Hippocampal formation (tissue), 2 donors: ENCODE measurements around the gene RAB31.

Experiments
- DNase-seq, 2 donors: peaks; one replicate each; lab custom pipeline; 2025; lab: John Stamatoyannopoulos, UW

The RAB31 gene

DNA sequence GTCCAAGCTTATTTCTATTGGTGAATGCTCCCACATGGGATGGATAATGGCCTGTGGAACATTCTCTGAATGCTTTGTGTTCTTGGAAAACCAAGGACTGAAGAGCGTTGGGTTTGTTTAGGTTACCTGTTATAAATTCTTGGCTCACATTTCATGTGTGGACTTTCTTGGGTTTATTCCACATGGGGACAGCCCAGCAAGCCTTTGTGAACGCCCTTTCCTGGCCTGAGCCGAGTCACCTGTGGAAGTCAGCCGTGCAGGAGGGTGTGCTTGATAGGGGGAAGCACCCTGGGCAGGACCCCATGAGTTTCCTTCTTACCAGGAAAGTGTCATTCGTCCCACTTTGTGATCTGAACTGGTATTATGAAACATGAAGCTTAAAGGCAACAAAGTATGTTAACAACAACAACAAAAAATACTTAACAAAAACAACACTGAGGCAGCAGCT is 4.1 kb downstream of the RAB31 start:
- no peak for DNase-seq

DNA sequence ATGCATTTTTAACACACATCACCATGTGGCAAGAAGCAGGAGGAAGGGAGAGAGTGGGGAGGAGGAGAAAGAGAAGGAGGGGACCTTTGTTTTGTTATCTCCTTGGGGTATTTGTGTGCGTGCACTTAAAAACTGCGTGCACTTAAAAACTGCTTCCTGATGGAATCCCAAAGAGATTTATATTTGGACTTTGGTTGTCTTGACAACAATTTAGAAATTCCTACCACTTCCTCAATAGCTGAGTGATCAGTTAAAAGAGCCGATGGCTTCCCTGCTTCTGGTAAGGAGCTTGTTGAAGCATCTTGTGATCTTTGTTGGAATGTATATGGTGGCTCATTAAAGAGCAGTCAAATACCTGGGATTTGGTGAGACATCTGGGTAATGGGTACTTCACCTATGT is 4.5 kb downstream of the RAB31 start:
- DNase-seq = no peak

DNA sequence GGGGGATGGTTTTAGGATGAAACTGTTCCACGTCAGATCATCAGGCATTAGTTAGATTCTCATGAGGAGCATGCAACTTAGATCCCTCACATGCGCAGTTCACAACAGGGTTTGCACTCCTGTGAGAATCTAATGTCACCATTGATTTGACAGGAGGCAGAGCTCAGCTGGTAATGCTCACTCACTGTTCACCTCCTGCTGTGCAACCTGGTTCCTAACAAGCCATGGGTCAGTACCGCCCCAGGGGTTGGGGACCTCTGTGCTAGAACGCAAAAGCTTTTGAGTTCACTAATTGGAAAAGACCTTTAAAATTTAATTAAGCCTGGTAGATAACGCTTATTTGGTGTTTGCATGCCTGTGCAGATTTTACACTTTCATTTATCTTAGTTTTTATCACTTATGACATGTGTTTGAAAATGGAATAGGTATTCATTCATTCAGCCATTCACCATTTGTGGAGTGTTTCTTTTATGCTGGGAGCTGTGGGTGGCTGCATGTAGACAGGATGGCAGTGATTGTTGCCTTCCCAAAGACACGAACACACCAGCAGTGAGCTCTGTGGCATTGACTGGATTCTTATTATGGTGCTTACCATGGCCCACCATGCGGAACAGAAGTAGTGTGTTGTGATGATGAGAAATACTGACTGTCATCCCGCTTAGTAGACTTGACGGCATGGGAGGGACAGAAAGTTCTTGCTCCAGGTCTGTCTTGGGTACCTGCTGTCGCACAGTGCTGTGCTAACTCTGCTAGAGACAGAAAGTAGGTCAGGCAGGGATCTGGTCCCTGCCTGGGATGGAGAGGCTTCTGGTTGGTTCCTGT is 6.4 kb downstream of the RAB31 start:
- DNase-seq = no peak

DNA sequence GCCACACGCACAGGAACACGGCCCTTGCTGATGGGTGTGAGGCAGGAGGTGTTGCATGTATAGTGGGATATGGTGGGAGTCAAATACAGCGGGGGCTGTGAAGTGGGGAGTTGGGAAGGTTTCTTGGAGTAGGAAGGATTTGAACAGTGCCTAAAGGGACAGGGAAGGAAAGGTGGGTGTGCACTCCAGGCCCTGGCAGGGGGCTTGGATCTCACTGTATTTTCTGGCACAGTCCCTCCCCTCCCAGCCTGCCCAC is 6.9 kb downstream of the RAB31 start:
- no peak for DNase-seq

- DNase-seq = no peak
Measured at GRCh38 chr18:9715978-9716774, 8.1 kb downstream of the RAB31 start.

- no peak for DNase-seq
Measured at GRCh38 chr18:9716780-9717563, 8.9 kb downstream of the RAB31 start.

- no peak for DNase-seq
Measured at GRCh38 chr18:9719421-9719981, 11.4 kb downstream of the RAB31 start.

- DNase-seq = no peak
Measured at GRCh38 chr18:9720327-9720726, 12.2 kb downstream of the RAB31 start.

GRCh38 chr18:9721893-9722550 is 13.9 kb downstream of the RAB31 start:
- DNase-seq = no peak

DNA sequence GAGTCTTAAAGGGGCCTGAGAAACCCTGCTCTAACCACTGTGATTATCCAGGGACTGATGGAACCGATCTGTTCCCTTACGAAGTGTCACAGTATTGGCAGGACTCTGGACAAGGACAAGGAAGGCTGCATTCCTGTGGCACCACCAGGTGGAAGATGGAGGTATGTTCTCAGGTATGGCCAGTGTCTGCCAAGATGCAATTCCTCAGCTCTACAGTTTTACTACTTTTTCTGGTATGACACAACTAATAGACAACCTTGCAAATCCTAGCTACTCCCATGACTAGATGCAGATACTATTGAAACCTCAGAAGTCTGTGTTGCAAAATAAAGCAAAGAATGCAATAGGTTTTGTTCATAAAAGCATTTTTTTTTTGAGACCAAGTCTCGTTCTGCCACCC is 14.6 kb downstream of the RAB31 start:
- DNase-seq = no peak

DNA sequence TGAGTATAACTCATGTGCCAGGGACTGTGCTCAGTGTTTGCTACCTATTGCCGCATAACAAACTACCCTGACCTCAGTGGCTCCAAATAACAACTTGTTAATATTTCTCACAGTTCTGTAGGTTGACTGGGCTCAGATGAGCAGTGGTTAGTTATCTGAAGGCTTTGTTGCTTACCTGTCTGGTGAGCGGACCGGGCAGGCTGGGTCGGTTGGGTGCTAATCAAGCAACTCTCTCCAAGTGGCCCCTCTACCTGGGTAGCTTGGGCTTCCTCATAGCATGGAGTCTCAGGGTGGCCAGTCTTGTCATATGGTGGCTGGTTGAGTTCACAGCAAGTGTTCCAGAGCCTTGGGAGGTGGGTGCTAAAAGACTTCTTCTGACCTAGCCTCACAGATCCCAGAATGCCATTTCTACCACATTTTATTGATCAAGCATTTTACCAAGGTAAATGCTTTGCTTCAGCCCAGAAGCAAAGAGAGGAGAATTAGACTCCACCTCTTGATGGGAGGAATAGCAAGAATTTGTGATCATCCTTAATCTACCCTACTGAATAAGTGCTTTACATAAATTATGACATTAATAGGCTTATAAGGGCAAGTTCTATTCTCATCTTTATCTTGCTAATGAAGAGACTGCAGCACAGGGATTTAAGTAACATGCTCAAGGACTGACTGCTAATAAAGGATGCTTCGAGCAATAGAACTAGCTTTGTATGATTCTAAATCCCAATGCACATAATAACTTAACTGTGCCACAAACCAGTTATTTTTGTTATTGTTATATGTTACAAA is 16.9 kb downstream of the RAB31 start:
- no peak for DNase-seq

DNA sequence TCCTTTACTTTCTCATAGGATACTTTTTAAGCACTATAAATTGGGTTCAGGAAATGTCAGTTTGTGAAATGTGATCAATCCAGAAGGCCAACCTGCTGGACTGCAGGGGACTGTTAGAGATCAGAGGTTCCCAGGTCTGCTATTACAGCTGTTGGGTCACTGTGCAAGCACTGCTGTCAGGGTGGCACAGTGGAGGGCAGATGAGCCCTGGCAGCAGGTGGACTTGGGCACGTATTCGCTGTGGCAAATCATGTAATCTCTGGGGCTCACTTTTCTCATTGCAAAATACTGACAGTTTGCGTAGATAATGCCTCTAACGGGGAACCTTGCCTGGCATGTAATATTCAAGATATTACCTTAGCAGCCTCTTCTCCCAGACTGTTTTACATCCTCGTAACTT is 18.1 kb downstream of the RAB31 start:
- no peak for DNase-seq

DNA sequence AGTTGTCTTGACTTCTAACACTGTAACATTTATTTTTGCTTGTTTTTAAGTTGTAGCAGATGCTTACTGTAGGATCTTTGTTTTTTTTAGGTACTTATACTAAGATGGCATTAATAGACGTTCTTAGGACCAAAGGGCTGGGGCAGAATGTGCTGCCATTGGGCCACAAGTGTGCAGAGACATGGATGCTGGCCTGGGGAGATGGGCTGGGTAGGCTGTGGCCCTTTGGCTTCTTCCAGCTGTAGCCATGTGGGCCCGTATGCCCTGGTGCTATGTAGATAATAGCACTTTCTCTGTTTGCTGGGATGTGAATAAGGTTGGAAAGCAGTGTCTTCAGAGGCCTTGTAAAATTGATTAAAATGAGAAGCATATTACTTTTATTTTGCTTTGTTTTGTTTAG is 18.8 kb downstream of the RAB31 start:
- no peak for DNase-seq

DNA sequence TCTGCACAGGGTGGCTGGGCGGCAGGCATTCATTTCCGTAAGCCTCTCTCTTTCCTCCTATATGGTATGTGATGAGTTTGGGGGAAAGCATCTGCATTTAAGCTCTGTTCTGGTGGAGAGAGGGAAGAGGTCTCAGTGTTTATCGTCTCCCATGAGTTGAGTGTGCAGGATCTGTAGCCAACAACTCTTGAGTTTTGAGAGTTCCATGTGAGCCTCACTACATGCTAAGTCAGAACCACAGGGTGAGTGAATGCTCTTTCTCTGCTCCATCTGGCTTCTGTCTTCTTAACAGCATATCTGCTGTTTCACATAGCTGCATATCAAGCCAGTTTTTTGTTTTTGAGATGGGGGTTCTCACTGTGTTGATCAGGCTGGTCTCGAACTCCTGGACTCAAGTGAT is 22.7 kb downstream of the RAB31 start:
- DNase-seq = no peak

- no peak for DNase-seq
Measured at GRCh38 chr18:9731380-9731779, 23.3 kb downstream of the RAB31 start.

GRCh38 chr18:9732031-9732430 is 23.9 kb downstream of the RAB31 start:
- no peak for DNase-seq

DNA sequence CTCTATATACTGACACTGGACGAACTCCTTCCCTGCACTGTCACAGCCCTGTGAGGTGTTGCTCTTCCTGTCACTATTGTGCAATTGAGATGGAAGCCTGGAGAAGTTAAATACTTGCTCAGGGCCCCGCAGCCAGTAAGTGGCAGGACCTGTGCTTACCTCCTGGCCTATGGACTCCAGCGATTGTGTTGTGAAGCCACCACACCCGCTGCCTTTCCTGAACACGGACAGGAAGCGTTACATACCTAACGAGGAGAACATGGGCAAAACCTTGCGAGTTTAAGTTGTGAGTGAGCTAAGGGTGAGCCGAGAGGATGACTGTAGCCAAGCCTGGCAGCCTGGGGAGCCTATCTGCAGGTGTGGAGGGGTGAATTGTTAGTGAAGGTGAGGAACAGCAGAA is 26.1 kb downstream of the RAB31 start:
- DNase-seq = no peak

DNA sequence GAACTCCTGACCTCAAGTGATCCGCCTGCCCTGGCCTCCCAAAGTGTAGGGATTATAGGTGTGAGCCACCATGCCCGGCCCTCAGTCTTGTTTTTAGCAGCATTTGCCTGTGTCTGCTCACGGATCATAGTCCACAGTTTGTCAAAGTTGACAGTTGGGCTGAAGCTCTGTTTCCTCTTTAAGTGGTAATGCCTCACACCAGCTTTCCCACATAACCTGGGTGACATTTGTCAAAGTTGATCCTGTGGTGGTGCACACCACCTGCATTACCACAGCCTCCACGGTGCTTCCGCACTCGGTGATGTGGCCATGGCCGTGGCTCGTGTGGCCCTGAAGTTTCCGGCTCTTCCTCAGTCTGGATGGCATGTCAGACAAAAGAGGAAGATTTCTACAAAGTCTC is 27.1 kb downstream of the RAB31 start:
- no peak for DNase-seq

DNA sequence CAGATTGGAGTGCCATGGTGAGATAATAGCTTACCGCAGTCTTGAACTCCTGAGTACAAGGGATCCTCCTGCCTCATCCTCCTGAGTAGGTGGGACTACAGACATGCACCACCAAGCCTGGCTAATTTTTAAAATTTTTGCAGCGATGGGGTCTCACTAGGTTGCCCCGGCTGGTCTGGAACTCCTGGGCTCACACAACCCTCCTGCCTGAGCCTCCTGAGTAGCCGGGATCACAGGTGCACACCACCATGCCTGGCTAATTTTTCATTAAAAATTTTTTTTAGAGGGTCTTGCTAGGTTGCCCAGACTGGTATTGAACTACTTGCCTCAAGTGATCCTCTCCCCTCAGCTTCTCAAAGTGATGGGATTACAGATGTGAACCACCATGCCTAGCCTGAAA is 27.8 kb downstream of the RAB31 start:
- DNase-seq = no peak

GRCh38 chr18:9736286-9736835 is 28.3 kb downstream of the RAB31 start:
- no peak for DNase-seq

GRCh38 chr18:9737006-9737405 is 28.9 kb downstream of the RAB31 start:
- no peak for DNase-seq
